ENCODE data around the gene SYF2.

SYF2 gene

DNA sequence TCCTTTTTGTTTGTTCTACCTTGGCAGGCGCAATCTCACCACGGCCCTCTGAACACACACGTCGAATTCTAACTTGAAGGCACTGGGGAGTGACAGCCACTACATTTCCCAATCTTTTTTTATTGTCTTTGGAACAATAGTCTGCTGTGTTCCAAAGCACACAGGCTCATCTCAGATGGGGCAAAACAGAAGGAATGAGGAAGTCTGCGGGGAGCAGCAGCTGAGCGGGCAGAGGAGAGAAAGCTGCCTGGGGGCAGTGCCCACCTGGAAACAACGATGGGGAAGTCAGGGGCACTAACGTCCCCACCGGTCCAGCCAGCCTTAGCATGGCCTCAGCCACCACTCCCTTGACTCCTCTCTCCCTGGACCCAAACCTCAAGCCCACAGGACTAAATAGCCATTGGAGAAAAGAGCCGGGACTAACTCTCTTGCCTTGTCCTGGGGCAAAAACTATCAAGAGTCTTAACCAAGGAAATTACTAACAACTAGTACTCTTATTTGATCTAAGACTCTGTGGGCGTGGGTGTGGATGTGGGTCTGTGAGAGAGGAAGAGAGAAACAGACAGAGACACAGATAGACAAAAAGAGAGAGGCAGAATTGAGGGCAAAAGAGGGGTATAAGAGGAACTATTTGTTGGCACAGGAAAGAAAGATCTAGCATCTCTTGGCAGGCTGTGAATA lies 34.2 kb downstream of the SYF2 start:
- DNase-seq (ENCODE audit: insufficient read length, low spot score) (no peak), FAIRE-seq (no peak)
- TF ChIP-seq, protein P1, sequence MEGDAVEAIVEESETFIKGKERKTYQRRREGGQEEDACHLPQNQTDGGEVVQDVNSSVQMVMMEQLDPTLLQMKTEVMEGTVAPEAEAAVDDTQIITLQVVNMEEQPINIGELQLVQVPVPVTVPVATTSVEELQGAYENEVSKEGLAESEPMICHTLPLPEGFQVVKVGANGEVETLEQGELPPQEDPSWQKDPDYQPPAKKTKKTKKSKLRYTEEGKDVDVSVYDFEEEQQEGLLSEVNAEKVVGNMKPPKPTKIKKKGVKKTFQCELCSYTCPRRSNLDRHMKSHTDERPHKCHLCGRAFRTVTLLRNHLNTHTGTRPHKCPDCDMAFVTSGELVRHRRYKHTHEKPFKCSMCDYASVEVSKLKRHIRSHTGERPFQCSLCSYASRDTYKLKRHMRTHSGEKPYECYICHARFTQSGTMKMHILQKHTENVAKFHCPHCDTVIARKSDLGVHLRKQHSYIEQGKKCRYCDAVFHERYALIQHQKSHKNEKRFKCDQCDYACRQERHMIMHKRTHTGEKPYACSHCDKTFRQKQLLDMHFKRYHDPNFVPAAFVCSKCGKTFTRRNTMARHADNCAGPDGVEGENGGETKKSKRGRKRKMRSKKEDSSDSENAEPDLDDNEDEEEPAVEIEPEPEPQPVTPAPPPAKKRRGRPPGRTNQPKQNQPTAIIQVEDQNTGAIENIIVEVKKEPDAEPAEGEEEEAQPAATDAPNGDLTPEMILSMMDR (IDR thresholded peaks at IDR 0.05; ENCODE audit: insufficient read depth, missing control alignments): no peak

DNA sequence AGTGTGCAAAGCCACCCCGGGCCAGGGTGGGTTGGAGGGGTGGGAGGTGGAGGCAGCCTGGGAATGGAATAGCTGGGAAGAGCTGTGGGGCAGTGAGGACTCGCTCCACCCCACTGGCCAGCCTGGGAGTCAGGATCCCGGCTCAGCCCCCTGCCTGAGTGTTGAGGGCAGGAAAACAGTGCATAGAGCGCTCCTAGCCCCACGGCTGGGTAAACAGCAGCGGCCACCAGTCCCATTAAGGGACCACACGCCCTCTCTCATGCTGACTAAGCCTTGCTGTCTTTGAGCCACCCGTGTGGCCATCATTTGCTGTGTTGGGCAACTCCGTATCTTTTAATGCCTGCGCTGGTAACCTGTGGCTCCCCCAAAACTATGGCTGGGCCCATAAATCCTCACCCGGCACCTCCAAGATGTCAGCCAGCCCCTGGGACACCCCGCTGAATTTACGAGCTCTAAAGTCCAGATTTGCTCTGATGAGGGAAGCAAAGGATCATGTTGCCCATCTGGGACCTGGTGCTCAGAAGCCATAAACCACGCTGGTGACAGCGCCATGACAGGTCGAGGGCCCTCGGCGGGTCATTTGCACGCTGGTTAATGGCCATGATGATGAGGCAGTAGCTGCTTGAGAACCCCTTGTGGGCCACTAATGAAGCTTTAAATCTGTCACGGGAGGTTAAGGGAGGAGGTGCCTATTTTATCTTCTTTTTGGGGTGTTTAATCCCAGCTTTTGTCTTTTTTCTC lies 34.9 kb downstream of the SYF2 start:
- DNase-seq (ENCODE audit: insufficient read length, low spot score) (no peak), FAIRE-seq (no peak)
- TF ChIP-seq, protein P1 (IDR thresholded peaks at IDR 0.05; ENCODE audit: insufficient read depth, missing control alignments): no peak

DNA sequence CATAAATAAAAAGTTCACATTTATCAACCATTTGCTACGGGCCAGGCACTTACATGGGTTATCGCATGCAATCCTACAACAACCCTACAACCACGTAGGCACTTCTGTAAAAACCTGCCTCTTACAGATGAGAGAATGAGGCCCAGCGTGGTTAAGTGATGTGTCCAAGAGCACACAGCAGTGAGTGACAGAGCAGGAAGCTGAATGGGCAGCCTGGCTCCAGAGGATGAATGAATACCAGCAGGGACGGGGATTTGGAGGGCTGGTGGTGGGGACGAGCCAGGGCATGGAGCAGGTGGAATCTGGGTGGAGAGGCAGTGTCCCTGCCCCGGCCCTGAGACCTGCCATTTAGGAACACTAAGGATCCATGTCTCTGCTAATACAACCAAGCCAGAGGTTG lies 35.5 kb downstream of the SYF2 start:
- TF ChIP-seq, protein P1 (IDR thresholded peaks at IDR 0.05; ENCODE audit: insufficient read depth, missing control alignments): no peak
- DNase-seq (ENCODE audit: insufficient read length, low spot score) (no peak), FAIRE-seq (no peak)

DNA sequence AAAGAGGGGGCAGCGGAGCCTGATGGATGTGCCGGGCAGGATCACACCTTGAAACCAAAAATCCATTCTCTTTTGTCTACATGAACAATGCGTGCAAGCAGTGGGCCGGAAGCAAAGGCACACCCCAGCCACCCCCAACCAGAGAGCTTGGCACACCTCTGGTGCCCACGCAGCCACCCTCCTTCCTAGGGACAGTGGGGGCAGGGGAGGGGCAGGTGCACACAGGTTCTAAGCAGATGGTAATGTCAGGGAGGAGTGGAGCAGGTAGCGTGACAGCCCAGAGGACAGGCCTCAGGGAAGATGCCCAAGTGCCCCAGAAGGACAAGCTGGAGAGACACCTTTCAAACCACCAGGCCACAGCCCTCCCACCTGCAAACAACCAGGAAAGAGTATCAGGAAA lies 36.5 kb downstream of the SYF2 start:
- TF ChIP-seq, protein P1 (IDR thresholded peaks at IDR 0.05; ENCODE audit: insufficient read depth, missing control alignments): no peak
- FAIRE-seq (no peak), DNase-seq (ENCODE audit: insufficient read length, low spot score) (no peak)

DNA sequence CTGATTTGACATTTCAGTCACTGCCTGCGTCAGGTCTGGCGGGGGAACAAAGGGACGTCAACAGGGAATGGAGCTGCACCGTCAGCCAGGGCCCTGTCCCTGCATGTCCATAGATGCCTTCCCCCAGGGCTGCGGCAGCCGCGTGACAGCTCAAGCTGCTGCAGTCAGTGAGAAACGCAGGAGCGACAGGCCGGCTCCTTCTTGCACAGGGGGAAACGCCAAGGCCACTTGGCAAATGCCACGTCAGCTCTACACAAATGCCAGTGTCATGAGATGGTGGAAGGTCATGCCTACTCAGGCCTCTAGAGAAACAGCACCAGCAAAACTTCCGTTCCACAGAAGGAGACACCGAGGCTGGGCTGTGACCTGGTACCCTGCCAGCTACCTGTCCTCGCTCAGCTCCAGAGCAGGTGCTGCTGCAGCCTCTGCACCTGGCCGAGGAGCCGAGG lies 37.7 kb downstream of the SYF2 start:
- no peak for DNase-seq (ENCODE audit: insufficient read length, low spot score)

DNA sequence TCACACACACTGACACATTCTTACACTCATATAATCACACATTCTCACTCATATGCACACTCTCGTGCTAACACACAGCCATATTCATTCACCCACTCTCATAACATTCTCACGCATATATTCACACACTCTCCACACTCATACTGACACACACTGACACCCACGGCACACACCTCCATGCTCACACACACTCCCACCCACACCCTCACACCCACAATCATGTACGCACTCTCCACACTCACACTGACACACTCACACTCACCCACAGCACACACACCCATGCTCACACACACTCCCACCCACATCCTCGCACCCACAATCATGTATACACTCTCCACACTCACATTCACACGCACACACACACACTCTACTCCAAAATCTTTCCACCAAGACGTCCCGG lies 38.2 kb downstream of the SYF2 start:
- FAIRE-seq: no peak
- no peak for DNase-seq (ENCODE audit: insufficient read length, low spot score)
- TF ChIP-seq, protein P1 (IDR thresholded peaks at IDR 0.05; ENCODE audit: insufficient read depth, missing control alignments): no peak

More for the DNA sequence above, 37.7 kb downstream of the SYF2 start:
- TF ChIP-seq, protein P1 (IDR thresholded peaks at IDR 0.05; ENCODE audit: insufficient read depth, missing control alignments): no peak
- FAIRE-seq: no peak

DNA sequence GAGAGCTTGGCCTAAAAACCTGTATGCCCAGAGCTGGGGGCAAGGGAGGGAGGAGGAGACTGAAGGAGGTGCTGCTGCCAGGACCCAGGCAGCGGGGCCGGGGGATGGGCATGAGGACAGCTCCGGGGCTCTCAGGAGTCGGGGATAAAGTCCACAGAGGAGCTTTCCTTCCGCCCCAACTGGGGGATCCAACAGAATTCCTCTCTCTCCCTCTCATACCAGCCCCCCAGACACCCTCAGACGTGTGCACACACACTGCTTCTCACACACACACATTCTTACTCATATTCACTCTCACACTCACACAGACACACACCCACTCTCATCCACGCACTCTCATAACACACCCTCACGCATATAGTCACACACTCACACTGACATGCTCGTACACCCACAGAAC lies 39.1 kb downstream of the SYF2 start:
- no peak for FAIRE-seq
- TF ChIP-seq, protein P1 (IDR thresholded peaks at IDR 0.05; ENCODE audit: insufficient read depth, missing control alignments): no peak

More for the DNA sequence above, 39.1 kb downstream of the SYF2 start:
- no peak for DNase-seq (ENCODE audit: insufficient read length, low spot score)

Measured in D721Med (cell line).